Nephron progenitor cell (in vitro differentiated cells): ENCODE data around the gene DNAH10.

Source experiments
- DNase-seq: peaks from one replicate; pipeline ENCODE4 v3.0.0; 2021
- H3K27ac Mint-ChIP-seq: 2 replicates; pipeline ENCODE4 v1.8.0; 2021; ENCODE audit warnings: mild to moderate bottlenecking, moderate library complexity, mixed read lengths
- H3K27me3 Mint-ChIP-seq: 2 replicates; pipeline ENCODE4 v1.8.0; 2021; ENCODE audit warnings: mild to moderate bottlenecking, low read depth, mixed read lengths; ENCODE audit not compliant: poor library complexity
- H3K36me3 Mint-ChIP-seq: 2 replicates; pipeline ENCODE4 v1.8.0; 2021; ENCODE audit warnings: low read depth, mixed read lengths
- H3K4me1 Mint-ChIP-seq: 2 replicates; pipeline ENCODE4 v1.8.0; 2021; ENCODE audit warnings: mixed read lengths
- H3K4me3 Mint-ChIP-seq: 2 replicates; pipeline ENCODE4 v1.8.0; 2021; ENCODE audit warnings: mild to moderate bottlenecking, moderate library complexity, mixed read lengths
- H3K9me3 Mint-ChIP-seq: 2 replicates; pipeline ENCODE4 v1.8.0; 2021; ENCODE audit warnings: mild to moderate bottlenecking, moderate library complexity, mixed read lengths
- CTCF ChIP-seq: fragments of 200-600 bp; sonication (generic); IDR thresholded peaks from 2 replicates; pipeline ENCODE4 v1.5.0; 2021; ENCODE audit warnings: antibody characterized with exemption

DNAH10 gene

GRCh38 chr12:123717350-123717749 is 44.8 kb upstream of the DNAH10 start:
- Mint-ChIP-seq H3K4me1 (peaks cover 21% of the 10 kb centered on the region), H3K4me3 (no peak overlapping the region), H3K9me3 (no peaks in the 10 kb centered on the region)

GRCh38 chr12:123720141-123720814 is 41.8 kb upstream of the DNAH10 start:
- no peak for TF ChIP-seq CTCF
- Mint-ChIP-seq H3K4me3 (no peak overlapping the region), H3K36me3 (peaks cover 20% of the 10 kb centered on the region), H3K9me3 (no peaks in the 10 kb centered on the region), H3K27ac (no peak overlapping the region), H3K27me3 (no peaks in the 10 kb centered on the region), H3K4me1 (no peaks in the 10 kb centered on the region)
- DNase-seq, result no peak

More at GRCh38 chr12:123717350-123717749, 44.8 kb upstream of the DNAH10 start:
- Mint-ChIP-seq H3K36me3 (peaks cover 5% of the 10 kb centered on the region), H3K27me3 (no peaks in the 10 kb centered on the region), H3K27ac (no peak overlapping the region)
- no peak for TF ChIP-seq CTCF
- no peak for DNase-seq

GRCh38 chr12:123721245-123721644 is 40.9 kb upstream of the DNAH10 start:
- Mint-ChIP-seq H3K4me3 (no peak overlapping the region), H3K27me3 (peaks cover 3% of the 10 kb centered on the region), H3K36me3 (peaks cover 26% of the 10 kb centered on the region), H3K4me1 (no peaks in the 10 kb centered on the region), H3K27ac (no peak overlapping the region), H3K9me3 (no peaks in the 10 kb centered on the region)
- DNase-seq, result no peak
- no peak for TF ChIP-seq CTCF

- DNase-seq, result no peak
- Mint-ChIP-seq H3K4me3 (no peak overlapping the region), H3K27ac (peak overlapping the region; percentile 36), H3K27me3 (peaks cover 3% of the 10 kb centered on the region), H3K36me3 (peaks cover 33% of the 10 kb centered on the region), H3K9me3 (no peaks in the 10 kb centered on the region), H3K4me1 (no peaks in the 10 kb centered on the region)
- no peak for TF ChIP-seq CTCF
These were observed 39.1 kb upstream of the DNAH10 start for GRCh38 chr12:123723011-123723410.

GRCh38 chr12:123723765-123724164 is 38.3 kb upstream of the DNAH10 start:
- H3K27ac Mint-ChIP-seq, result no peak overlapping the region

More at GRCh38 chr12:123723765-123724164, 38.3 kb upstream of the DNAH10 start:
- TF ChIP-seq CTCF, result no peak
- peaks cover 41% of the 10 kb centered on the region for H3K36me3 Mint-ChIP-seq
- H3K4me1 Mint-ChIP-seq, result no peaks in the 10 kb centered on the region
- no peaks in the 10 kb centered on the region for H3K9me3 Mint-ChIP-seq
- H3K4me3 Mint-ChIP-seq, result no peak overlapping the region
- no peak for DNase-seq
- peaks cover 3% of the 10 kb centered on the region for H3K27me3 Mint-ChIP-seq
